NCI-H1105 treated with DMSO at 0.1 percent for 48 hours (cell line): ENCODE results near the gene BIRC5.
"Not testable (repeated sequence)": the region's sequence is repeated elsewhere in the genome, so short reads cannot be mapped to it uniquely, and the experiment has no call there.

ENCODE experiments used
- DNase-seq: peaks from one replicate; lab custom pipeline; 2025; lab: John Stamatoyannopoulos, UW

BIRC5 gene

GRCh38 chr17:78225088-78225865 is 11.2 kb downstream of the BIRC5 start:
- no peak for DNase-seq

GRCh38 chr17:78226055-78226758 is 12.2 kb downstream of the BIRC5 start:
- no peak for DNase-seq

- peak; percentile 28 for DNase-seq
Observed at GRCh38 chr17:78226759-78227454, 12.9 kb downstream of the BIRC5 start.

- DNase-seq = no peak
Observed at GRCh38 chr17:78227455-78227916, 13.4 kb downstream of the BIRC5 start.

GRCh38 chr17:78228176-78228575 is 14.1 kb downstream of the BIRC5 start:
- no peak for DNase-seq

- DNase-seq = no peak
Observed at GRCh38 chr17:78230252-78230962, 16.4 kb downstream of the BIRC5 start.

GRCh38 chr17:78230996-78231935 is 17.2 kb downstream of the BIRC5 start, which contains the start of gene TMEM235:
TMEM235 (plus strand) TSS chr17:78231631; CDS start chr17:78232024, 393 bp downstream.
- DNase-seq = no peak

- DNase-seq = no peak
Observed at GRCh38 chr17:78231991-78232858, 18.2 kb downstream of the BIRC5 start.

- DNase-seq = no peak
Observed at GRCh38 chr17:78232859-78233173, 18.8 kb downstream of the BIRC5 start.

- DNase-seq = no peak
Observed at GRCh38 chr17:78233678-78234077, 19.6 kb downstream of the BIRC5 start.

GRCh38 chr17:78234261-78234865 is 20.3 kb downstream of the BIRC5 start:
- DNase-seq = no peak

- DNase-seq = not testable (repeated sequence)
Observed at GRCh38 chr17:78235022-78235421, 21.0 kb downstream of the BIRC5 start.

GRCh38 chr17:78235885-78236284 is 21.8 kb downstream of the BIRC5 start:
- no peak for DNase-seq

GRCh38 chr17:78236362-78237127 is 22.5 kb downstream of the BIRC5 start:
- DNase-seq = no peak

GRCh38 chr17:78237401-78238012 is 23.5 kb downstream of the BIRC5 start:
- no peak for DNase-seq

- DNase-seq = no peak
Observed at GRCh38 chr17:78238823-78239488, 24.9 kb downstream of the BIRC5 start.

- no peak for DNase-seq
Observed at GRCh38 chr17:78239489-78239931, 25.5 kb downstream of the BIRC5 start.
